K562 (cell line): ENCODE results near the gene RELA. TPM values are rescaled to one million over a fixed set of nuclear protein-coding genes. Genes with fewer than 3 reads are reported as not detected.
"Not testable (repeated sequence)": the region's sequence is repeated elsewhere in the genome, so short reads cannot be mapped to it uniquely, and the experiment has no call there.

Experiments
- ATAC-seq: fragments of 200-7000 bp; cut with Tn5 transposase; 3 replicates; pipeline ENCODE4 v1.9.1; 2020; ENCODE audit warnings: moderate library complexity
- BruUV-seq: library from RNA; stranded (reverse); fragments of 400-500 nt; replicated peaks from 2 replicates; lab custom pipeline; 2021; lab: Mats Ljungman, UMichigan
- CTCF ChIA-PET: fragments of 300-600 bp; formaldehyde crosslinking; extraction: SDS; loops from one replicate; lab custom pipeline; 2021; ENCODE audit warnings: low intra/inter-chr PET ratio; lab: Yijun Ruan, JAX
- POLR2A ChIA-PET: fragments of 300-600, 350-650 bp; sonication (Branson Sonifier 250); formaldehyde crosslinking; extraction: SDS; loops from one replicate; lab custom pipeline; 2021; ENCODE audit warnings: antibody characterized with exemption, inconsistent platforms; lab: Yijun Ruan, JAX
- DNase-seq, 4 experiments: peaks; one replicate each; pipeline versions ENCODE4 v3.0.0 to v3.0.0-alpha.2; 2011 to 2018; ENCODE audit warnings: low spot score in 3 of 4, mixed read lengths in 3 of 4; ENCODE audit errors: extremely low read depth in 1 of 4
- FAIRE-seq: peaks from 2 replicates; lab custom pipeline; 2011; peaks lifted over from hg19 to GRCh38; lab: Jason Lieb, UNC
- H2AFZ ChIP-seq: 2 replicates; pipeline ENCODE4 v1.6.0; 2011; ENCODE audit warnings: low read depth, low read length, control low read depth, inconsistent platforms
- H3K27ac ChIP-seq: fragments of 200-600 bp; 3 replicates; pipeline ENCODE4 v1.8.0; 2011; ENCODE audit warnings: low read depth, mild to moderate bottlenecking, control low read depth, inconsistent platforms, low read length, moderate library complexity, mixed read lengths; ENCODE audit errors: extremely low read depth
- H3K27me3 ChIP-seq, 2 experiments: fragments of 300-600 bp in 1 of 2; 2 replicates in 1 of 2; 3 replicates in 1 of 2; pipeline versions ENCODE4 v1.6.0 to v1.8.0; 2011; ENCODE audit warnings: inconsistent platforms in 2 of 2, low read length in 2 of 2, mild to moderate bottlenecking in 1 of 2, mixed read lengths in 1 of 2, moderate library complexity in 1 of 2; ENCODE audit not compliant: control insufficient read depth in 2 of 2, insufficient read depth in 2 of 2
- H3K36me3 ChIP-seq: fragments of 300-600 bp; 3 replicates; pipeline ENCODE4 v1.8.0; 2011; ENCODE audit warnings: mild to moderate bottlenecking, low read length, inconsistent platforms; ENCODE audit not compliant: control insufficient read depth, insufficient read depth
- H3K4me1 ChIP-seq, 2 experiments: fragments of 200-600 bp in 1 of 2; replicated peaks in 1 of 2; 2 replicates in 1 of 2; 3 replicates in 1 of 2; pipeline versions ENCODE4 v1.5.1 to v1.8.0; 2011; ENCODE audit warnings: inconsistent platforms in 2 of 2, low read length in 2 of 2, mild to moderate bottlenecking in 1 of 2, mixed read lengths in 1 of 2, moderate library complexity in 1 of 2; ENCODE audit not compliant: control insufficient read depth in 2 of 2, insufficient read depth in 2 of 2
- H3K4me2 ChIP-seq: 2 replicates; pipeline ENCODE4 v1.6.1; 2011; ENCODE audit warnings: low read length, control low read depth, inconsistent platforms, mixed read lengths; ENCODE audit not compliant: insufficient read depth
- H3K4me3 ChIP-seq: fragments of 200-600 bp; sonication (generic), shearing (Covaris generic); 2 replicates; pipeline ENCODE4 v1.5.1; 2016; ENCODE audit warnings: control low read depth, inconsistent platforms
- H3K79me2 ChIP-seq: fragments of 200-600 bp; 3 replicates; pipeline ENCODE4 v1.8.0; 2011; ENCODE audit warnings: low read length, inconsistent platforms; ENCODE audit not compliant: control insufficient read depth, insufficient read depth
- H3K9ac ChIP-seq, 2 experiments: 2 replicates each; pipeline versions ENCODE4 v1.6.0 to v1.6.1; 2011; ENCODE audit warnings: low read depth in 2 of 2, low read length in 2 of 2, control low read depth in 1 of 2, inconsistent platforms in 1 of 2, mild to moderate bottlenecking in 1 of 2, mixed read lengths in 1 of 2; ENCODE audit not compliant: insufficient read depth in 1 of 2
- H3K9me1 ChIP-seq: one replicate; pipeline ENCODE4 v1.6.0; 2011; ENCODE audit warnings: inconsistent platforms, mild to moderate bottlenecking, low read length, moderate library complexity; ENCODE audit not compliant: control insufficient read depth, insufficient read depth
- H3K9me3 ChIP-seq: replicated peaks from 2 replicates; pipeline ENCODE4 v1.5.1; 2011; ENCODE audit warnings: low read depth, low read length, inconsistent platforms; ENCODE audit not compliant: control insufficient read depth, insufficient read depth
- H4K20me1 ChIP-seq: replicated peaks from 2 replicates; pipeline ENCODE4 v1.6.1; 2011; ENCODE audit warnings: low read length, inconsistent platforms, mixed read lengths; ENCODE audit not compliant: control insufficient read depth, insufficient read depth
- EP300 ChIP-seq: IDR thresholded peaks from 2 replicates; pipeline ENCODE4 v1.6.1; 2012; ENCODE audit warnings: low read length, improper control_type of control experiment
- NCOA1 ChIP-seq: fragments of 450-650 bp; IDR thresholded peaks from 2 replicates; pipeline ENCODE4 v1.6.1; 2016; ENCODE audit warnings: low read depth
- PPARD ChIP-seq: fragments of 250-450 bp; sonication (Bioruptor Pico); IDR thresholded peaks from 2 replicates; pipeline ENCODE4 v1.8.0; 2022; ENCODE audit warnings: inconsistent platforms, mild to moderate bottlenecking, moderate library complexity
- WGBS: fragments of 100-300 bp; shearing (Covaris generic); methylation state at CpG from one replicate; pipeline ENCODE4 v1.1.6; 2016; ENCODE audit warnings: low coverage, mixed read lengths; ENCODE audit not compliant: insufficient coverage; ENCODE audit errors: missing lambda C conversion rate; 5-methylcytosine and 5-hydroxymethylcytosine counted together
- in situ Hi-C: fragments of 300-500 bp; cut with MboI; formaldehyde crosslinking; loops from 4 replicates; pipeline ENCODE4 v1.15.0; 2018; ENCODE audit warnings: inconsistent platforms, mixed read lengths
- intact Hi-C: fragments of 100-400 bp; cut with micrococcal nuclease; formaldehyde crosslinking; loops from 2 replicates; pipeline ENCODE4 v1.14.2; 2022
- polyA plus RNA-seq, 8 experiments: library from polyadenylated mRNA; depleted of rRNA in 4 of 8; stranded (reverse) in 5 of 8; unstranded in 3 of 8; fragments of >200 nt; fragmentation: Nextera tagmentation in 2 of 8; fragmentation: Illumina TruSeq in 1 of 8; extraction: Ambion mirVana in 2 of 8; extraction: Trizol in 1 of 8; gene quantifications; 2 replicates each; pipeline versions ENCODE4 v1.2.1 to v1.2.3, GENCODE V29; 2011 to 2014; ENCODE audit warnings: inconsistent platforms in 1 of 8, missing spikeins in 1 of 8
- total RNA-seq, 7 experiments: library from RNA; depleted of rRNA in 6 of 7; stranded (reverse); fragments of >200 nt in 6 of 7; fragmentation: Illumina TruSeq in 2 of 7; extraction: Trizol in 2 of 7; gene quantifications; 2 replicates each; pipeline versions ENCODE4 v1.2.1 to v1.2.3, GENCODE V29; 2011 to 2021; ENCODE audit warnings: low replicate concordance in 1 of 7
- TF ChIP-seq, protein P1 (sequence below): fragments of 450-650 bp; formaldehyde crosslinking; conservative IDR thresholded peaks from 2 replicates; pipeline ENCODE4 v1.4.0; 2022; ENCODE audit warnings: mild to moderate bottlenecking, missing genetic modification characterization

The RELA gene
- total and polyA plus RNA-seq, 9 of the 15 experiments (the other 6 are each of a cell fraction or from before 2014, with no cell fraction given) = 6.0 to 67.4 (median 20.6) TPM

GRCh38 chr11:65685981-65686380 is 23.3 kb upstream of the RELA start:
- H3K9me1 ChIP-seq = no peaks in the 10 kb centered on the region
- H3K27me3 ChIP-seq = no peaks in the 10 kb centered on the region; a peak in 1 of 5 replicates
- H3K9ac ChIP-seq = no peak overlapping the region
- no peaks in the 10 kb centered on the region for H3K9me3 ChIP-seq
- FAIRE-seq (no peak), ATAC-seq (no peak), DNase-seq (no peak)
- ChIA-PET POLR2A (no interaction called here), CTCF (no interaction called here)
- no peaks in the 10 kb centered on the region for H3K36me3 ChIP-seq
- no peaks in the 10 kb centered on the region for H3K79me2 ChIP-seq
- no peak overlapping the region for H3K4me3 ChIP-seq
- no peaks in the 10 kb centered on the region for H4K20me1 ChIP-seq
- no peaks in the 10 kb centered on the region; a peak in 1 of 5 replicates for H3K4me1 ChIP-seq
- BruUV-seq = no TSS peak
- in situ Hi-C loops = no loop called here
- no peak overlapping the region for H3K4me2 ChIP-seq
- TF ChIP-seq, protein P1, sequence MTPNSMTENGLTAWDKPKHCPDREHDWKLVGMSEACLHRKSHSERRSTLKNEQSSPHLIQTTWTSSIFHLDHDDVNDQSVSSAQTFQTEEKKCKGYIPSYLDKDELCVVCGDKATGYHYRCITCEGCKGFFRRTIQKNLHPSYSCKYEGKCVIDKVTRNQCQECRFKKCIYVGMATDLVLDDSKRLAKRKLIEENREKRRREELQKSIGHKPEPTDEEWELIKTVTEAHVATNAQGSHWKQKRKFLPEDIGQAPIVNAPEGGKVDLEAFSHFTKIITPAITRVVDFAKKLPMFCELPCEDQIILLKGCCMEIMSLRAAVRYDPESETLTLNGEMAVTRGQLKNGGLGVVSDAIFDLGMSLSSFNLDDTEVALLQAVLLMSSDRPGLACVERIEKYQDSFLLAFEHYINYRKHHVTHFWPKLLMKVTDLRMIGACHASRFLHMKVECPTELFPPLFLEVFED = no peak
- no peak for TF ChIP-seq NCOA1
- TF ChIP-seq EP300 = no peak
- no peak for TF ChIP-seq PPARD (CRISPR knock-in tag)
- WGBS = 56% methylated on average over 8 of the region's 8 CpGs
- intact Hi-C loops = no loop called here
- H2AFZ ChIP-seq = no peak overlapping the region
- H3K27ac ChIP-seq = no peak overlapping the region

GRCh38 chr11:65683480-65683879 is 20.8 kb upstream of the RELA start:
- POLR2A ChIA-PET = interaction anchor here (0.7 kb wide), 1 partner anchor 8 kb away, joined by 4 read pairs; no protein-coding TSS in a partner anchor
- CTCF ChIA-PET, BruUV-seq: not testable (repeated sequence)

More at GRCh38 chr11:65683480-65683879, 20.8 kb upstream of the RELA start:
- H3K36me3 ChIP-seq, FAIRE-seq, H3K9me3 ChIP-seq, H3K9ac ChIP-seq, H3K4me3 ChIP-seq, in situ Hi-C loops, H4K20me1 ChIP-seq, intact Hi-C loops, H2AFZ ChIP-seq, DNase-seq, H3K9me1 ChIP-seq, ATAC-seq, H3K27ac ChIP-seq, H3K27me3 ChIP-seq, H3K79me2 ChIP-seq, H3K4me1 ChIP-seq, H3K4me2 ChIP-seq: not testable (repeated sequence)
- WGBS = 38% methylated on average over 6 of the region's 6 CpGs
